ENCODE data around the gene CCDC80. TPM values are rescaled to one million over a fixed set of nuclear protein-coding genes. Genes with fewer than 3 reads are reported as not detected.
"Not testable (repeated sequence)": the region's sequence is repeated elsewhere in the genome, so short reads cannot be mapped to it uniquely, and the experiment has no call there.

Gene CCDC80
- total RNA-seq, 6 experiments from 2014 or later, result 326 to 388 (median 358) TPM

GRCh38 chr3:112672716-112673541 lies 32.0 kb upstream of the CCDC80 start:
- no peaks in the 10 kb centered on the region for H3K9me3 Mint-ChIP-seq
- no peak for TF ChIP-seq CTCF (IDR thresholded peaks at IDR 0.05)
- H3K36me3 Mint-ChIP-seq (ENCODE audit: low read depth), result no peaks in the 10 kb centered on the region; the same call in 1 of the 2 replicates
- peak overlapping the region; percentile 59 for H3K4me3 Mint-ChIP-seq
- peaks cover 78% of the 10 kb centered on the region for H3K4me1 Mint-ChIP-seq (ENCODE audit: low read depth)
- DNase-seq, result no peak
- no peaks in the 10 kb centered on the region; the same call in 1 of the 2 replicates for H3K27me3 Mint-ChIP-seq (ENCODE audit: insufficient read depth)
- H3K27ac Mint-ChIP-seq, result peak overlapping the region; percentile 96

- H3K9me3 Mint-ChIP-seq, result no peaks in the 10 kb centered on the region
- peak overlapping the region; percentile 96 for H3K27ac Mint-ChIP-seq
- no peaks in the 10 kb centered on the region; the same call in 1 of the 2 replicates for H3K36me3 Mint-ChIP-seq (ENCODE audit: low read depth)
- H3K4me3 Mint-ChIP-seq, result peak overlapping the region; percentile 59
- no peaks in the 10 kb centered on the region; the same call in 1 of the 2 replicates for H3K27me3 Mint-ChIP-seq (ENCODE audit: insufficient read depth)
- H3K4me1 Mint-ChIP-seq (ENCODE audit: low read depth), result peaks cover 76% of the 10 kb centered on the region
- TF ChIP-seq CTCF (IDR thresholded peaks at IDR 0.05), result no peak
- peak; percentile 97 for DNase-seq
Measured at GRCh38 chr3:112671930-112672715, 31.2 kb upstream of the CCDC80 start.

GRCh38 chr3:112670824-112671223 lies 29.9 kb upstream of the CCDC80 start:
- peak overlapping the region; percentile 96 for H3K27ac Mint-ChIP-seq
- DNase-seq, result no peak
- H3K9me3 Mint-ChIP-seq, result no peaks in the 10 kb centered on the region
- H3K4me1 Mint-ChIP-seq (ENCODE audit: low read depth), result peaks cover 63% of the 10 kb centered on the region
- no peaks in the 10 kb centered on the region; the same call in 1 of the 2 replicates for H3K36me3 Mint-ChIP-seq (ENCODE audit: low read depth)
- H3K27me3 Mint-ChIP-seq (ENCODE audit: insufficient read depth), result no peaks in the 10 kb centered on the region; the same call in 1 of the 2 replicates
- no peak overlapping the region for H3K4me3 Mint-ChIP-seq
- TF ChIP-seq CTCF (IDR thresholded peaks at IDR 0.05), result no peak

- DNase-seq, result no peak
- Mint-ChIP-seq H3K4me1 (ENCODE audit: low read depth) (peaks cover 30% of the 10 kb centered on the region), H3K9me3 (0 out of 2 replicates have a peak, but pooled peaks cover 4% of the 10 kb centered on the region), H3K4me3 (no peak overlapping the region), H3K27ac (no peak overlapping the region), H3K36me3 (ENCODE audit: low read depth) (peaks cover 4% of the 10 kb centered on the region; the same call in 1 of the 2 replicates), H3K27me3 (ENCODE audit: insufficient read depth) (no peaks in the 10 kb centered on the region; the same call in none of the 2 replicates)
- no peak for TF ChIP-seq CTCF (IDR thresholded peaks at IDR 0.05)
Measured at GRCh38 chr3:112667599-112667998, 26.7 kb upstream of the CCDC80 start.

GRCh38 chr3:112665009-112665408 lies 24.1 kb upstream of the CCDC80 start:
- H3K4me3 Mint-ChIP-seq; H3K9me3 Mint-ChIP-seq; H3K27me3 Mint-ChIP-seq (ENCODE audit: insufficient read depth); H3K27ac Mint-ChIP-seq; H3K4me1 Mint-ChIP-seq (ENCODE audit: low read depth); H3K36me3 Mint-ChIP-seq (ENCODE audit: low read depth); DNase-seq: not testable (repeated sequence)

Measured in HFFc6 (cell line).